SK-N-SH (cell line): ENCODE measurements around the gene IGF1R.

Source experiments
- FOSL2 ChIP-seq: IDR thresholded peaks from 2 replicates; pipeline ENCODE4 v1.4.0; 2012; ENCODE audit warnings: low read depth, mild to moderate bottlenecking, moderate library complexity, borderline replicate concordance
- RAD21 ChIP-seq: IDR thresholded peaks from 2 replicates; pipeline ENCODE4 v1.6.1; 2012; ENCODE audit warnings: mild to moderate bottlenecking, low read length
- TEAD4 ChIP-seq: IDR thresholded peaks from 2 replicates; pipeline ENCODE4 v1.4.0; 2012; ENCODE audit warnings: mild to moderate bottlenecking, borderline replicate concordance; ENCODE audit not compliant: insufficient read depth
- YY1 ChIP-seq: IDR thresholded peaks from 2 replicates; pipeline ENCODE4 v1.4.0; 2012; ENCODE audit warnings: low read depth, mild to moderate bottlenecking
- TF ChIP-seq, protein P1 (sequence below): IDR thresholded peaks from 2 replicates; pipeline ENCODE4 v1.6.1; 2012; ENCODE audit warnings: mild to moderate bottlenecking, low read depth, low read length, moderate library complexity
- TF ChIP-seq, protein P2 (sequence below): fragments of 200-600 bp; sonication (generic); IDR thresholded peaks from 2 replicates; pipeline ENCODE4 v1.6.1; 2017; ENCODE audit warnings: antibody characterized with exemption, mild to moderate bottlenecking, moderate library complexity

- TF ChIP-seq, protein P1, sequence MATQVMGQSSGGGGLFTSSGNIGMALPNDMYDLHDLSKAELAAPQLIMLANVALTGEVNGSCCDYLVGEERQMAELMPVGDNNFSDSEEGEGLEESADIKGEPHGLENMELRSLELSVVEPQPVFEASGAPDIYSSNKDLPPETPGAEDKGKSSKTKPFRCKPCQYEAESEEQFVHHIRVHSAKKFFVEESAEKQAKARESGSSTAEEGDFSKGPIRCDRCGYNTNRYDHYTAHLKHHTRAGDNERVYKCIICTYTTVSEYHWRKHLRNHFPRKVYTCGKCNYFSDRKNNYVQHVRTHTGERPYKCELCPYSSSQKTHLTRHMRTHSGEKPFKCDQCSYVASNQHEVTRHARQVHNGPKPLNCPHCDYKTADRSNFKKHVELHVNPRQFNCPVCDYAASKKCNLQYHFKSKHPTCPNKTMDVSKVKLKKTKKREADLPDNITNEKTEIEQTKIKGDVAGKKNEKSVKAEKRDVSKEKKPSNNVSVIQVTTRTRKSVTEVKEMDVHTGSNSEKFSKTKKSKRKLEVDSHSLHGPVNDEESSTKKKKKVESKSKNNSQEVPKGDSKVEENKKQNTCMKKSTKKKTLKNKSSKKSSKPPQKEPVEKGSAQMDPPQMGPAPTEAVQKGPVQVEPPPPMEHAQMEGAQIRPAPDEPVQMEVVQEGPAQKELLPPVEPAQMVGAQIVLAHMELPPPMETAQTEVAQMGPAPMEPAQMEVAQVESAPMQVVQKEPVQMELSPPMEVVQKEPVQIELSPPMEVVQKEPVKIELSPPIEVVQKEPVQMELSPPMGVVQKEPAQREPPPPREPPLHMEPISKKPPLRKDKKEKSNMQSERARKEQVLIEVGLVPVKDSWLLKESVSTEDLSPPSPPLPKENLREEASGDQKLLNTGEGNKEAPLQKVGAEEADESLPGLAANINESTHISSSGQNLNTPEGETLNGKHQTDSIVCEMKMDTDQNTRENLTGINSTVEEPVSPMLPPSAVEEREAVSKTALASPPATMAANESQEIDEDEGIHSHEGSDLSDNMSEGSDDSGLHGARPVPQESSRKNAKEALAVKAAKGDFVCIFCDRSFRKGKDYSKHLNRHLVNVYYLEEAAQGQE, result no peak
- TF ChIP-seq TEAD4 (no peak), FOSL2 (no peak), YY1 (no peak), RAD21 (no peak)
- TF ChIP-seq, protein P2, sequence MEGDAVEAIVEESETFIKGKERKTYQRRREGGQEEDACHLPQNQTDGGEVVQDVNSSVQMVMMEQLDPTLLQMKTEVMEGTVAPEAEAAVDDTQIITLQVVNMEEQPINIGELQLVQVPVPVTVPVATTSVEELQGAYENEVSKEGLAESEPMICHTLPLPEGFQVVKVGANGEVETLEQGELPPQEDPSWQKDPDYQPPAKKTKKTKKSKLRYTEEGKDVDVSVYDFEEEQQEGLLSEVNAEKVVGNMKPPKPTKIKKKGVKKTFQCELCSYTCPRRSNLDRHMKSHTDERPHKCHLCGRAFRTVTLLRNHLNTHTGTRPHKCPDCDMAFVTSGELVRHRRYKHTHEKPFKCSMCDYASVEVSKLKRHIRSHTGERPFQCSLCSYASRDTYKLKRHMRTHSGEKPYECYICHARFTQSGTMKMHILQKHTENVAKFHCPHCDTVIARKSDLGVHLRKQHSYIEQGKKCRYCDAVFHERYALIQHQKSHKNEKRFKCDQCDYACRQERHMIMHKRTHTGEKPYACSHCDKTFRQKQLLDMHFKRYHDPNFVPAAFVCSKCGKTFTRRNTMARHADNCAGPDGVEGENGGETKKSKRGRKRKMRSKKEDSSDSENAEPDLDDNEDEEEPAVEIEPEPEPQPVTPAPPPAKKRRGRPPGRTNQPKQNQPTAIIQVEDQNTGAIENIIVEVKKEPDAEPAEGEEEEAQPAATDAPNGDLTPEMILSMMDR, result no peak
Observed at GRCh38 chr15:98760112-98760826, 111.9 kb downstream of the IGF1R start.
